Muscle layer of colon (tissue), 2 donors: ENCODE results near the gene ZC3H8.

Source experiments
- H3K27ac ChIP-seq: one replicate; pipeline ENCODE4 v1.7.0; 2013; ENCODE audit warnings: low read depth, mild to moderate bottlenecking, low read length, moderate library complexity
- H3K27me3 ChIP-seq, 2 donors: one replicate each; pipeline ENCODE4 v1.7.0; 2013; ENCODE audit warnings: low read length in 2 of 2, mild to moderate bottlenecking in 2 of 2; ENCODE audit not compliant: insufficient read depth in 2 of 2, control insufficient read depth in 1 of 2
- H3K36me3 ChIP-seq: one replicate; pipeline ENCODE4 v1.7.0; 2013; ENCODE audit warnings: mild to moderate bottlenecking, low read length; ENCODE audit not compliant: insufficient read depth
- H3K4me1 ChIP-seq: one replicate; pipeline ENCODE4 v1.7.0; 2013; ENCODE audit warnings: mild to moderate bottlenecking, low read length; ENCODE audit not compliant: insufficient read depth
- H3K4me3 ChIP-seq, 2 donors: one replicate each; pipeline ENCODE4 v1.7.0; 2013; ENCODE audit warnings: low read length in 2 of 2, low read depth in 1 of 2, mild to moderate bottlenecking in 1 of 2, moderate library complexity in 1 of 2
- H3K9ac ChIP-seq: one replicate; pipeline ENCODE4 v1.7.0; 2013; ENCODE audit warnings: low read length
- H3K9me3 ChIP-seq: one replicate; pipeline ENCODE4 v1.7.0; 2013; ENCODE audit warnings: mild to moderate bottlenecking, low read length
- donor health status: abdominal sarcoma.
- donor health status: Adenocarcinoma of cecum.

The ZC3H8 gene

GRCh38 chr2:112174383-112174782 is 80.5 kb downstream of the ZC3H8 start:
- H3K9ac ChIP-seq, result no peak overlapping the region
- no peaks in the 10 kb centered on the region for H3K4me1 ChIP-seq
- no peaks in the 10 kb centered on the region for H3K36me3 ChIP-seq
- H3K27me3 ChIP-seq, result no peaks in the 10 kb centered on the region
- H3K9me3 ChIP-seq, result no peaks in the 10 kb centered on the region
- no peak overlapping the region for H3K4me3 ChIP-seq
- H3K27ac ChIP-seq, result no peak overlapping the region

GRCh38 chr2:112173646-112174319 is 81.1 kb downstream of the ZC3H8 start:
- no peak overlapping the region for H3K4me3 ChIP-seq
- no peaks in the 10 kb centered on the region for H3K4me1 ChIP-seq
- no peaks in the 10 kb centered on the region for H3K9me3 ChIP-seq
- H3K27ac ChIP-seq, result no peak overlapping the region
- H3K27me3 ChIP-seq, result no peaks in the 10 kb centered on the region
- H3K36me3 ChIP-seq, result no peaks in the 10 kb centered on the region
- no peak overlapping the region for H3K9ac ChIP-seq

GRCh38 chr2:112170495-112170894 is 84.3 kb downstream of the ZC3H8 start:
- Histone ChIP-seq H3K9ac (no peak overlapping the region), H3K9me3 (no peaks in the 10 kb centered on the region), H3K36me3 (no peaks in the 10 kb centered on the region), H3K27ac (no peak overlapping the region), H3K4me3 (no peak overlapping the region), H3K4me1 (no peaks in the 10 kb centered on the region), H3K27me3 (no peaks in the 10 kb centered on the region)

- no peak overlapping the region for H3K27ac ChIP-seq
- H3K4me3 ChIP-seq, result no peak overlapping the region
Observed at GRCh38 chr2:112168422-112169124, 86.3 kb downstream of the ZC3H8 start.

GRCh38 chr2:112166806-112167499 is 87.9 kb downstream of the ZC3H8 start:
- no peak overlapping the region for H3K4me3 ChIP-seq
- H3K36me3 ChIP-seq, result no peaks in the 10 kb centered on the region
- H3K9me3 ChIP-seq, result no peaks in the 10 kb centered on the region
- H3K27ac ChIP-seq, result no peak overlapping the region
- H3K4me1 ChIP-seq, result no peaks in the 10 kb centered on the region
- no peak overlapping the region for H3K9ac ChIP-seq
- no peaks in the 10 kb centered on the region for H3K27me3 ChIP-seq

More at GRCh38 chr2:112168422-112169124, 86.3 kb downstream of the ZC3H8 start:
- H3K9ac ChIP-seq, result no peak overlapping the region
- no peaks in the 10 kb centered on the region for H3K36me3 ChIP-seq
- no peaks in the 10 kb centered on the region for H3K9me3 ChIP-seq
- H3K4me1 ChIP-seq, result no peaks in the 10 kb centered on the region
- no peaks in the 10 kb centered on the region for H3K27me3 ChIP-seq

- H3K27ac ChIP-seq, result no peak overlapping the region
- H3K4me1 ChIP-seq, result no peaks in the 10 kb centered on the region
- H3K27me3 ChIP-seq, result no peaks in the 10 kb centered on the region
- no peak overlapping the region for H3K4me3 ChIP-seq
- H3K9me3 ChIP-seq, result no peaks in the 10 kb centered on the region
- H3K36me3 ChIP-seq, result no peaks in the 10 kb centered on the region
- H3K9ac ChIP-seq, result no peak overlapping the region
Observed at GRCh38 chr2:112165296-112165695, 89.5 kb downstream of the ZC3H8 start.

GRCh38 chr2:112164876-112165275 is 90.0 kb downstream of the ZC3H8 start:
- H3K4me3 ChIP-seq, result no peak overlapping the region
- H3K9ac ChIP-seq, result no peak overlapping the region
- H3K36me3 ChIP-seq, result no peaks in the 10 kb centered on the region
- no peak overlapping the region for H3K27ac ChIP-seq
- no peaks in the 10 kb centered on the region for H3K27me3 ChIP-seq
- no peaks in the 10 kb centered on the region for H3K4me1 ChIP-seq
- H3K9me3 ChIP-seq, result no peaks in the 10 kb centered on the region

- no peak overlapping the region for H3K27ac ChIP-seq
- H3K9me3 ChIP-seq, result no peaks in the 10 kb centered on the region
- no peak overlapping the region for H3K9ac ChIP-seq
- H3K4me1 ChIP-seq, result no peaks in the 10 kb centered on the region
- no peaks in the 10 kb centered on the region for H3K36me3 ChIP-seq
- H3K4me3 ChIP-seq, result no peak overlapping the region
- no peaks in the 10 kb centered on the region for H3K27me3 ChIP-seq
Observed at GRCh38 chr2:112163541-112163981, 91.3 kb downstream of the ZC3H8 start.

GRCh38 chr2:112162956-112163355 is 91.9 kb downstream of the ZC3H8 start:
- Histone ChIP-seq H3K36me3 (no peaks in the 10 kb centered on the region), H3K4me1 (no peaks in the 10 kb centered on the region), H3K9ac (no peak overlapping the region), H3K27me3 (no peaks in the 10 kb centered on the region), H3K4me3 (no peak overlapping the region), H3K27ac (no peak overlapping the region), H3K9me3 (no peaks in the 10 kb centered on the region)

- Histone ChIP-seq H3K36me3 (no peaks in the 10 kb centered on the region), H3K9me3 (no peaks in the 10 kb centered on the region), H3K9ac (no peak overlapping the region)
Observed at GRCh38 chr2:112162341-112162740, 92.5 kb downstream of the ZC3H8 start.

More at GRCh38 chr2:112162341-112162740, 92.5 kb downstream of the ZC3H8 start:
- Histone ChIP-seq H3K4me1 (no peaks in the 10 kb centered on the region), H3K4me3 (no peak overlapping the region), H3K27me3 (no peaks in the 10 kb centered on the region), H3K27ac (no peak overlapping the region)
